Mesendoderm (in vitro differentiated cells): ENCODE data around the gene KIAA0586. TPM values are rescaled to one million over a fixed set of nuclear protein-coding genes. Genes with fewer than 3 reads are reported as not detected.

Source experiments
- DNase-seq: peaks from one replicate; pipeline ENCODE4 v3.0.0; 2013
- H2AK5ac ChIP-seq: 2 replicates; pipeline ENCODE4 v1.6.1; 2013; ENCODE audit warnings: low read length, inconsistent platforms
- H2BK120ac ChIP-seq: 2 replicates; pipeline ENCODE4 v1.6.1; 2013; ENCODE audit warnings: low read depth, mild to moderate bottlenecking, low read length, moderate library complexity, mixed read lengths
- H2BK15ac ChIP-seq: replicated peaks from 2 replicates; pipeline ENCODE4 v1.6.1; 2013; ENCODE audit warnings: low read depth, mild to moderate bottlenecking, moderate library complexity
- H2BK5ac ChIP-seq: 2 replicates; pipeline ENCODE4 v1.6.1; 2013; ENCODE audit warnings: low read length, inconsistent platforms
- H3K18ac ChIP-seq: 2 replicates; pipeline ENCODE4 v1.6.1; 2013; ENCODE audit warnings: mild to moderate bottlenecking, low read length, mixed read lengths
- H3K23ac ChIP-seq: one replicate; pipeline ENCODE4 v1.6.1; 2013; ENCODE audit warnings: low read length
- H3K27ac ChIP-seq: 2 replicates; pipeline ENCODE4 v1.5.1; 2013; ENCODE audit warnings: low read depth, mild to moderate bottlenecking, inconsistent platforms, low read length, moderate library complexity
- H3K27me3 ChIP-seq: 2 replicates; pipeline ENCODE4 v1.6.1; 2013; ENCODE audit warnings: low read length, control low read depth, mild to moderate bottlenecking, inconsistent platforms; ENCODE audit not compliant: insufficient read depth, poor library complexity
- H3K36me3 ChIP-seq: 2 replicates; pipeline ENCODE4 v1.6.1; 2013; ENCODE audit warnings: low read length, inconsistent platforms; ENCODE audit not compliant: control insufficient read depth, insufficient read depth
- H3K4ac ChIP-seq: one replicate; pipeline ENCODE4 v1.6.1; 2013; ENCODE audit warnings: low read depth, mild to moderate bottlenecking, low read length, moderate library complexity
- H3K4me1 ChIP-seq: 2 replicates; pipeline ENCODE4 v1.6.1; 2013; ENCODE audit warnings: low read depth, low read length, inconsistent platforms; ENCODE audit not compliant: control insufficient read depth
- H3K4me2 ChIP-seq: 2 replicates; pipeline ENCODE4 v1.6.1; 2013; ENCODE audit warnings: low read length
- H3K4me3 ChIP-seq: 2 replicates; pipeline ENCODE4 v1.5.1; 2013; ENCODE audit warnings: mild to moderate bottlenecking, low read length
- H3K56ac ChIP-seq: one replicate; pipeline ENCODE4 v1.6.1; 2013; ENCODE audit warnings: low read length
- H3K79me1 ChIP-seq: 2 replicates; pipeline ENCODE4 v1.6.1; 2013; ENCODE audit warnings: low read length, inconsistent platforms
- H3K79me2 ChIP-seq: 2 replicates; pipeline ENCODE4 v1.6.1; 2013; ENCODE audit warnings: mild to moderate bottlenecking, low read length; ENCODE audit not compliant: control insufficient read depth, insufficient read depth
- H3K9ac ChIP-seq: 2 replicates; pipeline ENCODE4 v1.6.1; 2013; ENCODE audit warnings: low read length, inconsistent platforms
- H4K5ac ChIP-seq: one replicate; pipeline ENCODE4 v1.6.1; 2013; ENCODE audit warnings: low read length
- H4K8ac ChIP-seq: one replicate; pipeline ENCODE4 v1.6.1; 2013; ENCODE audit warnings: low read depth, mild to moderate bottlenecking, control low read depth, low read length, moderate library complexity
- WGBS: extraction: QIAGEN DNeasy Blood & Tissue Kit; methylation state at CpG from one replicate; pipeline ENCODE4 v1.1.7; 2013; ENCODE audit warnings: low lambda C conversion rate, missing lambda C conversion rate; ENCODE audit not compliant: insufficient coverage; ENCODE audit errors: extremely low coverage; 5-methylcytosine and 5-hydroxymethylcytosine counted together
- small RNA-seq: library from polyadenylated mRNA; stranded (forward); fragments of <200 nt; extraction: miRNeasy Mini kit (QIAGEN cat#:217004); gene quantifications from one replicate; pipeline ENCODE3, GENCODE V24; 2013; ENCODE audit not compliant: insufficient read depth

Gene KIAA0586

GRCh38 chr14:58598804-58599525 is 171.4 kb downstream of the KIAA0586 start:
- DNase-seq, result no peak

GRCh38 chr14:58599707-58600106 is 172.2 kb downstream of the KIAA0586 start:
- H3K27me3 ChIP-seq, result no peaks in the 10 kb centered on the region
- no peak overlapping the region for H2AK5ac ChIP-seq
- H3K79me2 ChIP-seq, result no peaks in the 10 kb centered on the region
- no peak overlapping the region for H2BK5ac ChIP-seq
- H2BK120ac ChIP-seq, result no peak overlapping the region
- no peaks in the 10 kb centered on the region for H3K79me1 ChIP-seq
- no peaks in the 10 kb centered on the region for H3K4me1 ChIP-seq
- H4K5ac ChIP-seq, result no peak overlapping the region
- H4K8ac ChIP-seq, result no peak overlapping the region
- no peaks in the 10 kb centered on the region for H3K36me3 ChIP-seq
- H3K9ac ChIP-seq, result no peak overlapping the region
- H2BK15ac ChIP-seq, result no peak overlapping the region
- no peak overlapping the region for H3K4ac ChIP-seq
- no CpG with 5 or more reads among the region's 2 CpGs for WGBS
- no peak overlapping the region for H3K27ac ChIP-seq
- no peak overlapping the region for H3K18ac ChIP-seq
- H3K4me3 ChIP-seq, result no peak overlapping the region
- no peak for DNase-seq
- H3K56ac ChIP-seq, result no peak overlapping the region
- no peak overlapping the region for H3K23ac ChIP-seq
- H3K4me2 ChIP-seq, result no peak overlapping the region

More at GRCh38 chr14:58598804-58599525, 171.4 kb downstream of the KIAA0586 start:
- H3K4me1 ChIP-seq, result no peaks in the 10 kb centered on the region
- no peaks in the 10 kb centered on the region for H3K79me1 ChIP-seq
- no peak overlapping the region for H2BK120ac ChIP-seq
- H3K4me3 ChIP-seq, result no peak overlapping the region
- no peak overlapping the region for H3K4ac ChIP-seq
- no CpG with 5 or more reads among the region's 11 CpGs for WGBS
- H3K56ac ChIP-seq, result no peak overlapping the region
- H4K8ac ChIP-seq, result no peak overlapping the region
- no peak overlapping the region for H3K18ac ChIP-seq
- no peak overlapping the region for H3K23ac ChIP-seq
- H3K36me3 ChIP-seq, result no peaks in the 10 kb centered on the region
- H2BK15ac ChIP-seq, result no peak overlapping the region
- H3K9ac ChIP-seq, result no peak overlapping the region
- no peak overlapping the region for H2AK5ac ChIP-seq
- no peak overlapping the region for H3K4me2 ChIP-seq
- no peak overlapping the region for H2BK5ac ChIP-seq
- H4K5ac ChIP-seq, result no peak overlapping the region
- H3K27me3 ChIP-seq, result no peaks in the 10 kb centered on the region
- no peak overlapping the region for H3K27ac ChIP-seq
- H3K79me2 ChIP-seq, result no peaks in the 10 kb centered on the region

Small RNAs within 50 kb of the gene (small RNA-seq; reads per million reads assigned to genes)
- gene HSBP1P1 (not detected), gene RF00019 (not detected)
